Lower leg skin (tissue), 4 donors: Measurements from ENCODE around the gene CLCN1. TPM values are rescaled to one million over a fixed set of nuclear protein-coding genes. Genes with fewer than 3 reads are reported as not detected.

Source experiments
- DNase-seq, 2 donors: peaks; one replicate each; pipeline ENCODE4 v3.0.0-alpha.2; 2019; ENCODE audit warnings: low spot score in 2 of 2
- H3K4me3 ChIP-seq: fragments of 200-600 bp; sonication (generic); 2 replicates; pipeline ENCODE4 v1.5.1; 2017; ENCODE audit warnings: mild to moderate bottlenecking, low read depth; ENCODE audit not compliant: poor library complexity, severe bottlenecking
- CTCF ChIP-seq, 3 donors: fragments of 450-650 bp; IDR thresholded peaks; one replicate each; pipeline ENCODE4 v1.5.1; 2016; ENCODE audit warnings: antibody characterized with exemption in 3 of 3, mild to moderate bottlenecking in 3 of 3, moderate library complexity in 2 of 3
- POLR2A ChIP-seq, 2 donors: fragments of 450-650 bp; IDR thresholded peaks; one replicate each; pipeline ENCODE4 v1.6.1; 2016 to 2017; ENCODE audit warnings: antibody characterized with exemption in 2 of 2, mild to moderate bottlenecking in 1 of 2, moderate library complexity in 1 of 2
- WGBS, 2 donors: methylation state at CpG; one replicate each; pipeline ENCODE4 v1.1.5; 2018; 5-methylcytosine and 5-hydroxymethylcytosine counted together
- intact Hi-C: fragments of 100-400 bp; cut with DNase I; formaldehyde crosslinking; loops from one replicate; pipeline ENCODE4 v1.15.0; 2023; ENCODE audit warnings: low total_unique reads
- total RNA-seq, 4 donors: library from RNA; depleted of rRNA; stranded (reverse); fragments of >200 nt; gene quantifications; one replicate each; pipeline ENCODE4 v1.1.0, GENCODE V29; 2016

Gene CLCN1
- total RNA-seq, 4 donors from 2014 or later: not detected

DNA sequence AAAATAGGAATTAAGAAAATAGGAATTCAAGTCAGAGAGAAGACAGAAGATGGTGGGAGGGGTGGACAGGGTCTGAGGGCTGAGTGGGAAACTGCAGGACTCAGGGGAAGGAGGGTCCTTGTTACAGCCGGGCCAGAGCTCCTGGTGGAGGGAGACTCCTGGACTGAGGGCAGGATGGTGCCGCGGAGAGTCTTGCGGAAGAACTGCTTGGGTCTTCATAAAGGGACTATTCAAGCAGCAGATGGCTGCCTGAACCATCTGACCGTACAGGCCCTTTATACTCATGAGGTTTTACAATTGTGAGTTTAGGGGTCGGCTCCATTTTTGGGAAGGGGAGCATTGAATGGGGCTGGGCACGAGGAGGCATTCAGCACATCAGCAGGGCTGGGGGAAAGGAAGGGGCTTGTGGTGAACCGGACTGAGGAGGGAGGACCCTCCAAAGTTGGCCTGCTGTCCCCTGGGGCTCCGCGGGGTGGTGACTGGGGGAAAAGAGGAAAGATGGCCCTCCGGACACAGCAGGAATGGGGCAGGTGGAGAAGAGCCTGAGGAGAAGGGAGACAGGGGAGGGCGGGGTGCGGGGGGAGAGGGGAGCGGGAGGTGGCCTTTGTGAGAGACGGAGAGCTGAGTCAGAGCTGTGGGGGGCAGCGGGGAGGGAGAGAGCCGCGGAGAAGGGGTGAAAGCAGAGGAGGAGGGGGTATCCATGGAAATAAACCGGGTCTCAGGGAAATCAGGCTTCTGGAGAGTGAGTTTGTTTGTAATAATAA lies 45.1 kb downstream of the CLCN1 start:
- TF ChIP-seq CTCF (IDR thresholded peaks at IDR 0.05) (no peak), POLR2A (IDR thresholded peaks at IDR 0.05) (no peak)
- no peak overlapping the region for H3K4me3 ChIP-seq
- peak in 1 of 2 donors; percentile 79 for DNase-seq
- intact Hi-C loops: no loop called here
- 39 to 40% methylated on average over 19 of the region's 19 CpGs for WGBS, 2 donors

DNA sequence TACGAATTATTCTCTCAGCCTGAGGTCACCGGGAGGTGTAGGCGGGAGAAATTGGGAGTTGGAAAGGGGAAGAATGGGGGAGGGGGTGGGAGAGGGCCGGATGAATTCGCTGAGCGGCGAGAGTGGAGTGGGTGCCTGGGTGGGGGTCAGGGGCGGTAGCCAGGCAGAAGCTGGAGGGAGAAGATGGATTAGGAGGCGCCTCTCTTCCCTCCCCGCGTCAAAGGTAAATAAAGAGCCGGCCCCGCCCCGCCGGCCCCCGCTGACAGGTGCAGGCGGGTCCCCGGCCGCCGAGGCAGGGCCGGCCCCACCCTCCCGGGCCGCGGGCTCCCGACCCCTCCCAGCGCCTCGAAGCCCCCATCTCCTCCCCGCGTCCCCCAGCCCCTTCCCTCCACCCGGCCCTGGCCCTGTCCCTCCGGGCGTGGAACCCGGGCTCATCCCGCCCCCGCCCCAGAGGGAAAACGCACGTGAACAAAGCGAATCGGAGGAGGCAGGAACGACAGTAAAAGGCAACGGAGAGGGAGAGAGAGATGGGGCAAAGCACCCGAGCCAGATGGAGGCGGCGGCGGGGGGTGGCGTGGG lies 45.7 kb downstream of the CLCN1 start:
- TF ChIP-seq POLR2A (IDR thresholded peaks at IDR 0.05) (no peak), CTCF (IDR thresholded peaks at IDR 0.05) (no peak)
- peak in 1 of 2 donors; percentile 68 for DNase-seq
- intact Hi-C loops: no loop called here
- H3K4me3 ChIP-seq: peak overlapping the region; percentile 26
- 5 to 6% methylated on average over 22 to 42 of the region's 46 CpGs for WGBS, 2 donors

- WGBS, 2 donors: 1 to 2% methylated on average over 51 to 54 of the region's 112 CpGs
- peak within 1 kb of the TSS; percentile 26 for H3K4me3 ChIP-seq
- intact Hi-C loops: no loop called here
- no peak for DNase-seq
- TF ChIP-seq POLR2A (IDR thresholded peaks at IDR 0.05) (no peak), CTCF (IDR thresholded peaks at IDR 0.05) (no peak)
These were observed 46.5 kb downstream of the CLCN1 start, which contains the start of gene FAM131B for GRCh38 chr7:143362131-143363015. Gene FAM131B (minus strand): TSS chr7:143362713. CDS start chr7:143362603, 110 bp downstream.

DNA sequence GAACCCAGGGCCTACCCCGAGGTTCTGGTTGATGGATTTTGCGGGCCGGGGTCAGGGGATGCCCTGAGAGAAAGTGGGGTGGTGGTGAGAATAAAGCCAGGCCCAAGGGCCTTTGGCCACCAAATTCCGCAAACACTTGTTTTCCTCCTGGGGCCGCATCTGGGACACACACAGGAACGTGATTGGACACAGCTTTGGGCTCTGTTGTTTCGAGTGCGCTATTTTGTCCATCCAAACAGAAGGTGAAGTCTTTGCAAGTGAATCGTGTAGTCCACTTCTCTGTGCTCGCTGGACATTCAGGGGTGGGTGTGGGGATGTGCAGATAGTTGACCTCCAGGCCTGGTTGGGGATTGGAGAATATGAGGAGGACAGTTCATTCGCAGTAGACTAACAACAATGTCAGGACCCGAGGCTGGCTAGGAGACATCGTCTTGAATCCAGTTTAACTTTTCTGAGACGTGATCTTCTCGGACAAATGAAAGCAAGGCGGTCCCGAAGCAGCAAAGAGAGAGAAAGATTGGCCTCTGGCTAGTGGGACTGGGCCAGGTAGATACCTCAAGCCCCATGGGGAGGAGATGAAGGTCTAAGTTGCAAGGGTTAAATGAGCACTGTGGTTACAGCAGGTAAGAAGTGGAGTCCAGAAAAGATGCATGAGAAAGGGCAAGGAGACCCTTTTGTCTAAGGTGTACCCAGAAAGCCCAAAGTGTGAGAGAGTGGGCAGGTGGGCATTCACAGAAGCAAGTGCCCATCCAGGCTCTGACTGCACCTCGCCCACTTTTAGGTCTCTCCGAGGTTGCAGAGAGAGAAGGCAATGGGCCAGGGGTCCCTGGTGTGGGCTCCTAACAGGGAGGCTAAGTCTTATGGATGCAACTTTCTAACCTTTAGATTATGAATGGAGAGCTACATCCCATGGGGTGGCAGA lies 47.4 kb downstream of the CLCN1 start:
- H3K4me3 ChIP-seq: no peak overlapping the region
- TF ChIP-seq POLR2A (IDR thresholded peaks at IDR 0.05): no peak
- no peak for TF ChIP-seq CTCF (IDR thresholded peaks at IDR 0.05)
- 43 to 46% methylated on average over 18 to 19 of the region's 19 CpGs for WGBS, 2 donors
- no peak for DNase-seq
- intact Hi-C loops: no loop called here

DNA sequence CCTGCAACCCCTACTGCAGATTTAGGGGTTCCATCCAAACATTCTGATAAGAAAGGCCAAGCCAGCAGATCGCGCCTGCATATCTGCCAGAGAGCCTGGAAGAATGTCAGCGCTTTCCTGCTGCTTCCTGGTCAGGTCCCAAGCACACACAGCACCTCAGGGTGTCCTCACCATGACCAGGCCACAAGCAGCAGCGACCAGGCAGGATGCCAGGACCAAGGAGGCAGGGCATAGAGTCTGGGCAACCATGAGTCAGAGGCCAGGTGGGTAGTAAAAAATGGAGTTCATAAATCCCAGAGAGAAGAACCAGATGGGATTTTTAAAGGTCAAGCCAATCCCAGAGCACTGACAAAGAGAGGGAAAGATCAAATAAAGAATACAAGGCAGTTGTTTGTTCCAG lies 52.1 kb downstream of the CLCN1 start:
- WGBS, 2 donors: 81 to 87% methylated on average over 4 of the region's 4 CpGs
- H3K4me3 ChIP-seq: no peak overlapping the region
- TF ChIP-seq POLR2A (IDR thresholded peaks at IDR 0.05): no peak
- TF ChIP-seq CTCF (IDR thresholded peaks at IDR 0.05): no peak
- intact Hi-C loops: no loop called here
- no peak for DNase-seq
